ENCODE results near the gene NOXO1.

GRCh38 chr16:1936945-1937479 lies 44.3 kb downstream of the NOXO1 start:
- TF ChIP-seq CTCF (conservative IDR thresholded peaks at IDR 0.05; ENCODE audit: low read depth, low read length) (no peak), EZH2 (IDR thresholded peaks at IDR 0.05; ENCODE audit: low read length, unreplicated experiment) (no peak)

Data from PC-3 (cell line).